Ascending aorta (tissue), 2 donors: Measurements from ENCODE around the gene MCTP2. TPM values are rescaled to one million over a fixed set of nuclear protein-coding genes. Genes with fewer than 3 reads are reported as not detected.

Experiments used
- DNase-seq, 2 donors: peaks; one replicate each; pipeline ENCODE4 v3.0.0-alpha.2; 2019; ENCODE audit warnings: low spot score in 2 of 2
- H3K27ac ChIP-seq, 2 donors: fragments of 200-600 bp; sonication (generic); one replicate each; pipeline ENCODE4 v1.5.1; 2016 to 2017; ENCODE audit warnings: mild to moderate bottlenecking in 1 of 2
- H3K27me3 ChIP-seq: fragments of 200-600 bp; sonication (generic); one replicate; pipeline ENCODE4 v1.5.1; 2017
- H3K36me3 ChIP-seq, 2 donors: fragments of 200-600 bp; sonication (generic); one replicate each; pipeline ENCODE4 v1.5.1; 2016
- H3K4me1 ChIP-seq, 2 donors: fragments of 200-600 bp; sonication (generic); one replicate each; pipeline ENCODE4 v1.5.1; 2016 to 2017; ENCODE audit warnings: mild to moderate bottlenecking in 1 of 2
- H3K4me3 ChIP-seq, 2 donors: fragments of 200-600 bp; sonication (generic); one replicate each; pipeline ENCODE4 v1.5.1; 2016 to 2017; ENCODE audit warnings: mild to moderate bottlenecking in 1 of 2
- H3K9me3 ChIP-seq, 2 donors: fragments of 200-600 bp; sonication (generic); one replicate each; pipeline ENCODE4 v1.5.1; 2016
- CTCF ChIP-seq, 3 experiments: fragments of 200-600 bp in 2 of 3; fragments of 450-650 bp in 1 of 3; sonication (generic) in 2 of 3; IDR thresholded peaks; one replicate each; pipeline ENCODE4 v1.5.1; 2016 to 2019; ENCODE audit warnings: antibody characterized with exemption in 3 of 3, mild to moderate bottlenecking in 1 of 3, moderate library complexity in 1 of 3
- intact Hi-C: fragments of 100-400 bp; cut with DNase I; formaldehyde crosslinking; loops from one replicate; pipeline ENCODE4 v1.15.1; 2023
- total RNA-seq: library from RNA; depleted of rRNA; stranded (reverse); fragments of >200 nt; gene quantifications from one replicate; pipeline ENCODE4 v1.1.0, GENCODE V29; 2016

MCTP2 gene
- total RNA-seq, 1 donor from 2014 or later: 25.5 TPM

- Histone ChIP-seq H3K9me3 (no peaks in the 10 kb centered on the region), H3K4me1 (peaks cover 2 to 3% of the 10 kb centered on the region in 2 donors), H3K27ac (no peak overlapping the region), H3K4me3 (no peak overlapping the region), H3K27me3 (no peaks in the 10 kb centered on the region), H3K36me3 (no peaks in the 10 kb centered on the region)
- no peak for DNase-seq
- intact Hi-C loops: no loop called here
- TF ChIP-seq CTCF (IDR thresholded peaks at IDR 0.05): no peak
These were observed 181.8 kb downstream of the MCTP2 start for GRCh38 chr15:94412979-94413746.

GRCh38 chr15:94414916-94415315 is 183.6 kb downstream of the MCTP2 start:
- Histone ChIP-seq H3K9me3 (peaks cover 0 to 4% of the 10 kb centered on the region in 2 donors), H3K4me1 (peaks cover 2 to 3% of the 10 kb centered on the region in 2 donors), H3K27ac (no peak overlapping the region), H3K36me3 (no peaks in the 10 kb centered on the region), H3K4me3 (no peak overlapping the region), H3K27me3 (no peaks in the 10 kb centered on the region)
- intact Hi-C loops: no loop called here
- TF ChIP-seq CTCF (IDR thresholded peaks at IDR 0.05): no peak
- no peak for DNase-seq

GRCh38 chr15:94416267-94416666 is 184.9 kb downstream of the MCTP2 start:
- no peaks in the 10 kb centered on the region for H3K36me3 ChIP-seq
- intact Hi-C loops: no loop called here
- peaks cover 0 to 5% of the 10 kb centered on the region in 2 donors for H3K9me3 ChIP-seq
- H3K4me1 ChIP-seq: peaks cover 2 to 3% of the 10 kb centered on the region in 2 donors
- no peak overlapping the region for H3K27ac ChIP-seq
- TF ChIP-seq CTCF (IDR thresholded peaks at IDR 0.05): no peak
- H3K4me3 ChIP-seq: no peak overlapping the region
- no peaks in the 10 kb centered on the region for H3K27me3 ChIP-seq
- no peak for DNase-seq

GRCh38 chr15:94416820-94417219 is 185.5 kb downstream of the MCTP2 start:
- Histone ChIP-seq H3K27ac (no peak overlapping the region), H3K9me3 (peaks cover 0 to 5% of the 10 kb centered on the region in 2 donors)

GRCh38 chr15:94417501-94418293 is 186.3 kb downstream of the MCTP2 start:
- H3K36me3 ChIP-seq: no peaks in the 10 kb centered on the region
- intact Hi-C loops: no loop called here
- no peak overlapping the region for H3K4me3 ChIP-seq
- peaks cover 0 to 5% of the 10 kb centered on the region in 2 donors for H3K9me3 ChIP-seq
- TF ChIP-seq CTCF (IDR thresholded peaks at IDR 0.05): no peak
- no peak overlapping the region for H3K27ac ChIP-seq
- H3K27me3 ChIP-seq: no peaks in the 10 kb centered on the region
- DNase-seq: no peak
- peaks cover 2 to 3% of the 10 kb centered on the region in 2 donors for H3K4me1 ChIP-seq

More at GRCh38 chr15:94416820-94417219, 185.5 kb downstream of the MCTP2 start:
- DNase-seq: no peak
- no peak overlapping the region for H3K4me3 ChIP-seq
- H3K4me1 ChIP-seq: peaks cover 2 to 3% of the 10 kb centered on the region in 2 donors
- H3K36me3 ChIP-seq: no peaks in the 10 kb centered on the region
- no peaks in the 10 kb centered on the region for H3K27me3 ChIP-seq
- TF ChIP-seq CTCF (IDR thresholded peaks at IDR 0.05): no peak
- intact Hi-C loops: no loop called here
